Epidermal melanocyte (primary cell): ENCODE data around the gene PABPC1L.

Experiments
- DNase-seq: peaks from one replicate; pipeline ENCODE4 v3.0.0; 2011; ENCODE audit warnings: low spot score; ENCODE audit not compliant: insufficient read length

PABPC1L gene

DNA sequence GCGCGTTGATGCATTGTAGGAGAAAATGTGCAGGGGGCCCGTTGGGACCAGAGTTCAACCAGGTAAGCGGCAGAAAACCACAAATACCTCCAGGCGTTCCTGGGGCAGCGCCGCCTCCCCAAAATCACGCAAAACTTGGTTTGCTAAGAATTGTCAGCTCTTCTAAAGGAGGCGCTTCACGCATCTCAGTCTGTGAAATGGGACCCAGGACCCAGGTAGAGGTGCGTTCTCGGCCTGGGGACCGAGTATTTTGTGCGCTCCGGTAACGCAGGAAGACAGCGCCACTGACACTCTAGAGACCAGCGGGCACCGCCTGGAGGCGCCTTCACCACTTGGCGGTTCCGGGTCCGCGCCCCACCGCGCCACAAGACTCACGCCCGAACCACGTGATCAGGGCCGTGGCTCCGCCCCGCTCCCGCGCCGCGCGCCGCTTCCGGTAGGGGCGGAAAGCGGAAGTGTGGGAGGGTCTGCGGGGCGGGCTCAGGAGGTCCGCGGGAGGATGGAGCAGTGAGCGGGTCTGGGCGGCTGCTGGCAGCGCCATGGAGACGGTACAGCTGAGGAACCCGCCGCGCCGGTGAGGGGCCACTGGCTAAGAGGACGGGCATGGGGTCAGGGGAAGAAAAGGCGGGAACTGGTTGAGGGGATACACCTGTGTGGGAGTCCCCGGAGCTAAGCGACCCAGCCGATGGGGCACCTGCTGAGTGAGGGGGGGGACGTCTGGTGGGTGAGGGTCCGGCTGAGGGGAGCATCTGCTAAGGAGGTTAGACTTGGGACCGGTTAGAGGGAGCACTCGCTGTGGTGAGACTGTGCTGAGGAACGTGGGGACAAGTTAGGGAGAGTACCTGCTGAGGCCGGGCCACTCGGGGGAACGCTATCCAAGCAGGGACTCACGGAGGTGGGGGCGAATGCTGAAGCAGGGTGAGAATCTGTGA is 56.4 kb downstream of the PABPC1L start, which contains the start of gene STK4:
Gene STK4 (plus strand): TSS at position 483 of the 932 bp plus-strand sequence. CDS start 57 bp downstream, at position 540.
- peak; percentile 74 for DNase-seq

DNA sequence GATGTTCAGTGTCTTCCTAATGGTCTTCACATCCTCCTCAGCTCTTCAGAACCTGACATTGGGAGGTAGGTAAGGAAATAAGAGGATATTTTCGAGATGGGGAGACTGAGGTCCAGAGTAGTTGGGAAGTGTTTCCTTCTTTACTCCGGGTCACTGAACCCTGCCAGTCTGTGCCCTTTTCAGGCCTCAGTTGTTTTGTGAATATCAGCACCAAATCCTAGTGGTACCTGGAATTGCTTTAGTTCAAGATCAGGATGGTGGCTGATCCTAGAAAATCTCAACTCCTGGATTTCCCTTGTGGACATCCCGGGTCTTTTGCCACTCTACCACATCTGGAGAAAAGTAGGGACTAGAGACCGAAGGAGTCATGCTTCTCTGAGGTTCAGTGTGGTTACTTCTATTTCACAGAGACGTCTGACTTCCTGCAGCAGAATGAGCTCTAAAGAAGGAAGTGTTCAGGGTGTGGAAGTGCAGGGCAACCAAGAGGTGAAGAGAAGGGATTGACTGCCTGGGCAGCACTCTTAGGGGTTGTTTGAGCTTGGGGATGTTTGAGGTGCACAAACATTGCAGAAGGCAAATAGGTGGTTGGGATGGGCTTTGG is 57.4 kb downstream of the PABPC1L start:
- DNase-seq, result no peak

GRCh38 chr20:44969300-44969894 is 59.5 kb downstream of the PABPC1L start:
- no peak for DNase-seq

GRCh38 chr20:44970243-44970757 is 60.4 kb downstream of the PABPC1L start:
- no peak for DNase-seq

DNA sequence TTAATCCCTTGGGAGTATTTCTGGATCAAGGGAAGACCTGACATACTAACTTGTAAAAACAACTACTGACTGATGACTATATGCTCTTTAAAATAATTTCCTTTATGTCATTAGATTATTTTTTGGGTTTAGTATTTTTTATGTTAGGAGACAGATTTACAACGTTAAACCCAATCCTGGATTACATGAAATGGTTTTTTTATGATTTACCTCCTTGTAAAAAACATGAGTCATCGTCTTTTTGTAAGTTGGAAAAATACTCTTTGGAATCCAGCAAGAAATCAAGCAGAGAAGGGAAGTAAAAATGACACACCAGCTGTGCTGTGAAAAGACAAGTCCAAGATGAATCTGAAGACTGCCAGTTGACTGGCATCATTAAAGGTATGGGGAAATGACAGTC is 63.2 kb downstream of the PABPC1L start:
- DNase-seq, result no peak

- DNase-seq, result no peak
These were observed 66.8 kb downstream of the PABPC1L start for GRCh38 chr20:44976698-44977097.

- DNase-seq, result no peak
These were observed 69.3 kb downstream of the PABPC1L start for GRCh38 chr20:44979090-44979621.

GRCh38 chr20:44981736-44982406 is 72.0 kb downstream of the PABPC1L start:
- DNase-seq, result no peak

- no peak for DNase-seq
These were observed 73.3 kb downstream of the PABPC1L start for GRCh38 chr20:44983093-44983674.

DNA sequence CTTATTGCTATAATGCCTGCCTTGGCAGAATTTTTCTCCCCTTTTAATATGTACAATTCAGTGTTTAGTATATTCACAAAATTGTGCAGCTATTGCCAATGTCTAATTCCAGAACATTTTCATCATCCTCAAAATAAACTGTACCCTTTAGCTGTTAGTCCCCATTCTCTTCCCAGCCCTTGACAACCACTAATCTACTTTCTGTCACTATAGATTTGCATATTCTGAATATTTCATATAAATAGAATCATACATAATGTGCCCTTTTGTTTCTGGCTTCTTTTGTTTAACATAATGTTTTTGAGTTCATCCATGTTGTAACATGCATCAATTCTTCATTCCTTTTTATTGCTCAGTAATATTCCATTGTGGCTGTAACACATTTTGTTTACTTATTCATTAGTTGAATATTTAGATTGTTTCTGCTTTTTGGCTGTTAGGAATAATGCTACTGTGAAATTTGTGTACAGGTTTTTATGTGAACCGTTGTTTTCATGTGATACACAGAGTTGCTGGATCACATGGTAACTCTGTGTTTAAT is 78.8 kb downstream of the PABPC1L start:
- DNase-seq, result no peak
